Epithelial cell of proximal tubule (primary cell): ENCODE data around the gene AP3D1. TPM values are rescaled to one million over a fixed set of nuclear protein-coding genes. Genes with fewer than 3 reads are reported as not detected.

Experiments
- DNase-seq: peaks from one replicate; pipeline ENCODE4 v3.0.0-alpha.2; 2011; ENCODE audit warnings: low read depth
- H3K4me3 ChIP-seq: 2 replicates; pipeline ENCODE4 v1.5.1; 2011; ENCODE audit warnings: low read depth, mild to moderate bottlenecking, low read length
- CTCF ChIP-seq: conservative IDR thresholded peaks from 2 replicates; pipeline ENCODE4 v1.5.1; 2012; ENCODE audit warnings: low read depth, mild to moderate bottlenecking, low read length
- total RNA-seq: library from RNA; depleted of rRNA; stranded (reverse); fragments of >200 nt; gene quantifications from 2 replicates; pipeline ENCODE4 v1.2.3, GENCODE V29; 2015

The AP3D1 gene
- total RNA-seq, 1 donor from 2014 or later = 141 TPM

- no peak for DNase-seq
- H3K4me3 ChIP-seq = peak overlapping the region; percentile 7
- TF ChIP-seq CTCF = peak; percentile 10
These were observed 95.2 kb downstream of the AP3D1 start for GRCh38 chr19:2055931-2056836.

- H3K4me3 ChIP-seq = no peak overlapping the region
- TF ChIP-seq CTCF = no peak
- no peak for DNase-seq
These were observed 96.6 kb downstream of the AP3D1 start for GRCh38 chr19:2054763-2055162.

- no peak for TF ChIP-seq CTCF
- no peak overlapping the region for H3K4me3 ChIP-seq
These were observed 97.6 kb downstream of the AP3D1 start for GRCh38 chr19:2053601-2054389.

GRCh38 chr19:2051773-2052704 lies 99.3 kb downstream of the AP3D1 start:
- no peak for DNase-seq
- no peak for TF ChIP-seq CTCF

More at GRCh38 chr19:2053601-2054389, 97.6 kb downstream of the AP3D1 start:
- DNase-seq = no peak

GRCh38 chr19:2050991-2051772 lies 100.2 kb downstream of the AP3D1 start, which contains the start of gene MKNK2:
TSS of gene MKNK2 (minus strand) at chr19:2051244. CDS start at chr19:2050851, 393 bp downstream.
- peak within 1 kb of the TSS; percentile 94 for H3K4me3 ChIP-seq
- TF ChIP-seq CTCF = peak; percentile 49
- DNase-seq = no peak

More at GRCh38 chr19:2051773-2052704, 99.3 kb downstream of the AP3D1 start:
- H3K4me3 ChIP-seq = peak overlapping the region; percentile 48

Other genes starting within 250 kb of the AP3D1 start
- gene ADAT3, start 246.2 kb downstream of the AP3D1 start, total RNA-seq = 10.3 and 12.6 TPM in 2 replicates
- gene SCAMP4, start 246.2 kb downstream of the AP3D1 start, total RNA-seq = 108 and 134 TPM in 2 replicates
- gene CSNK1G2, start 210.4 kb downstream of the AP3D1 start, total RNA-seq = 82.9 and 85.4 TPM in 2 replicates
- 56.2 and 59.7 TPM in 2 replicates for gene BTBD2, start 135.9 kb downstream of the AP3D1 start, total RNA-seq
- 118 and 154 TPM in 2 replicates for gene MKNK2, start 100.3 kb downstream of the AP3D1 start, total RNA-seq
- gene MOB3A, start 55.2 kb downstream of the AP3D1 start, total RNA-seq = 29.9 and 36.0 TPM in 2 replicates
- 1.0 and 5.2 TPM in 2 replicates for gene IZUMO4, start 54.7 kb downstream of the AP3D1 start, total RNA-seq
- gene DOT1L, start 12.4 kb upstream of the AP3D1 start, total RNA-seq = 13.8 and 36.6 TPM in 2 replicates
- gene PLEKHJ1, start 84.8 kb upstream of the AP3D1 start, total RNA-seq = 167 and 208 TPM in 2 replicates
- 51.7 and 61.2 TPM in 2 replicates for gene SF3A2, start 85.3 kb upstream of the AP3D1 start, total RNA-seq
- gene AMH, start 97.8 kb upstream of the AP3D1 start, total RNA-seq = 0.52 and 1.7 TPM in 2 replicates
- 3.5 and 4.1 TPM in 2 replicates for gene JSRP1, start 104.9 kb upstream of the AP3D1 start, total RNA-seq
- not detected in 2 replicates for gene PEAK3, start 130.6 kb upstream of the AP3D1 start, total RNA-seq
- not detected in 2 replicates for gene LINGO3, start 156.6 kb upstream of the AP3D1 start, total RNA-seq
- gene LSM7, start 177.0 kb upstream of the AP3D1 start, total RNA-seq = 352 and 409 TPM in 2 replicates
- 25.8 and 30.6 TPM in 2 replicates for gene SPPL2B, start 177.1 kb upstream of the AP3D1 start, total RNA-seq
- gene TMPRSS9, start 208.7 kb upstream of the AP3D1 start, total RNA-seq = not detected in 2 replicates